KOPT-K1 (cell line): Measurements from ENCODE around the gene SMARCA4.
"Not testable (repeated sequence)": the region's sequence is repeated elsewhere in the genome, so short reads cannot be mapped to it uniquely, and the experiment has no call there.

ENCODE experiments used
- H3K27ac ChIP-seq: fragments of 200-600 bp; sonication (generic); 2 replicates; pipeline ENCODE4 v1.5.1; 2016; ENCODE audit warnings: antibody characterized with exemption, mild to moderate bottlenecking, low read depth, low read length; ENCODE audit not compliant: poor library complexity, severe bottlenecking
- H3K36me3 ChIP-seq: fragments of 200-600 bp; sonication (generic); 2 replicates; pipeline ENCODE4 v1.5.1; 2017; ENCODE audit warnings: antibody characterized with exemption, mild to moderate bottlenecking, low read length, moderate library complexity; ENCODE audit not compliant: insufficient read depth
- H3K9me3 ChIP-seq: fragments of 200-600 bp; sonication (generic); 2 replicates; pipeline ENCODE4 v1.5.1; 2017; ENCODE audit warnings: antibody characterized with exemption, low read length, mild to moderate bottlenecking; ENCODE audit not compliant: insufficient read depth, poor library complexity, severe bottlenecking

The SMARCA4 gene

DNA sequence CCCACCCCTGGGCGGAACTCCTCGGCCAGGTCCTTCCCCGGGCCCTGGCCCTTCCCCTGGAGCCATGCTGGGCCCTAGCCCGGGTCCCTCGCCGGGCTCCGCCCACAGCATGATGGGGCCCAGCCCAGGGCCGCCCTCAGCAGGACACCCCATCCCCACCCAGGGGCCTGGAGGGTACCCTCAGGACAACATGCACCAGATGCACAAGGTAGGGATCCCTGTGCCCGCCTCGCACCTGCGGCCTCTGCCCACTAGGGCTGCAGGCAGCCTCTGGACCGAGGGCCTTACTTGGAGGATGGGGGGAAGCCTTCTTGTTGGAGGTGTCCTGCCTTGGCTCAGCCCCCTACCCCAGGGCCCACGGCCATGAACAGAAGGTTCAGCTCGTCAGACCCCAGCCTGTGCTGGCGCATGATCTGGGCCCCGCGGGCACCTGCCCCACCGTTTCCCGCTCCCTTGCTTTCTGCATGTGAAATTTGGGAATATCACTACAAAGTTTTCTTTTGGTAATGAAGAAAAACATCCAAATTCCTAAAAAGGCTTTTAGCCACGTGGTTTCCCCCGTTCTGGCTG lies 23.4 kb downstream of the SMARCA4 start:
- Histone ChIP-seq H3K36me3 (peaks cover 80% of the 10 kb centered on the region), H3K9me3 (no peaks in the 10 kb centered on the region), H3K27ac (no peak overlapping the region)

DNA sequence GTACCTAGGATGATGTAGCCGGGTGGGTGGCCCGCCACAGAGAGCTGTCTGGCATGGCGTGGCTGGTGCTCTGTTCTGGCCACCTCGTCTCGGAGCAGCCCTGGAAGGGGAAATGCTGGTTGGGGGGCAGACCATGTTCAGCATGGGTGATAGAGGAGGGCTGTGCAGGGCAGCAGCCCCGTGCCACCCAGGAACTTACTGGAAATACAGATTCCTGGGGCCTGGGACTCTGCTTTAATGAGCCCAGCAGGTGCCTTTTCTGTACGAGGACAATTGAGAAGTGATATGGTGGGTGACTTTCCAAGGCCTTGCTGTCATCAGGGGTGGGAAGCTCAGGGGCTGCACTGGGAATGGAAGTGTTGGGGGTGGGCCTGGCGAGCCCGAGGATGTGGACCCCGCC lies 24.7 kb downstream of the SMARCA4 start:
- Histone ChIP-seq H3K36me3 (peaks cover 83% of the 10 kb centered on the region), H3K9me3 (no peaks in the 10 kb centered on the region), H3K27ac (no peak overlapping the region)

DNA sequence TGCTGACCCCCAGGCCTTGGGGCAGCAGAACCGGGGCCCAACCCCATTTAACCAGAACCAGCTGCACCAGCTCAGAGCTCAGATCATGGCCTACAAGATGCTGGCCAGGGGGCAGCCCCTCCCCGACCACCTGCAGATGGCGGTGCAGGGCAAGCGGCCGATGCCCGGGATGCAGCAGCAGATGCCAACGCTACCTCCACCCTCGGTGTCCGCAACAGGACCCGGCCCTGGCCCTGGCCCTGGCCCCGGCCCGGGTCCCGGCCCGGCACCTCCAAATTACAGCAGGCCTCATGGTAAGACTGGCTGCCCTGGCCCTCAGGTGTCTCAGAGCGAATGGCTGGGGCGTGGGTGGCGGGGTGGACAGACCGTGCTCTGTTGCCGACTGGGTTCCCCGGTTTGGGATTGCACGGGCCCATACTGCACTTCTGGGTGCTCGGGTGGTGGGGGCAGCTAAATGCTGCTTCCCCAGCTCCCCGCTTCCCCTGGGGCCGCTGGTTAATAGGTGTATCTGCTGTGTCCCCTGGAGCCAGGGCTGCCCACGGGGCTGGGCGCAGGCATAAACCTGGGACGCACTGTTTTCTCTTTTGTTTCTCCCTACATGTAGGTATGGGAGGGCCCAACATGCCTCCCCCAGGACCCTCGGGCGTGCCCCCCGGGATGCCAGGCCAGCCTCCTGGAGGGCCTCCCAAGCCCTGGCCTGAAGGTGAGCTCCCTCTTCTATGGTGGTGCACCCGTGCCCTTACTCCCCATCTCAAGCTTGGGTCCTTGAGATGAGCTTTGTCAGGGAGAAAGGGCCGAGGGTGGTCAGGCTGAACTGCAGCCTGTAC lies 25.7 kb downstream of the SMARCA4 start:
- no peaks in the 10 kb centered on the region for H3K9me3 ChIP-seq
- H3K36me3 ChIP-seq = peaks cover 87% of the 10 kb centered on the region
- H3K27ac ChIP-seq = no peak overlapping the region

DNA sequence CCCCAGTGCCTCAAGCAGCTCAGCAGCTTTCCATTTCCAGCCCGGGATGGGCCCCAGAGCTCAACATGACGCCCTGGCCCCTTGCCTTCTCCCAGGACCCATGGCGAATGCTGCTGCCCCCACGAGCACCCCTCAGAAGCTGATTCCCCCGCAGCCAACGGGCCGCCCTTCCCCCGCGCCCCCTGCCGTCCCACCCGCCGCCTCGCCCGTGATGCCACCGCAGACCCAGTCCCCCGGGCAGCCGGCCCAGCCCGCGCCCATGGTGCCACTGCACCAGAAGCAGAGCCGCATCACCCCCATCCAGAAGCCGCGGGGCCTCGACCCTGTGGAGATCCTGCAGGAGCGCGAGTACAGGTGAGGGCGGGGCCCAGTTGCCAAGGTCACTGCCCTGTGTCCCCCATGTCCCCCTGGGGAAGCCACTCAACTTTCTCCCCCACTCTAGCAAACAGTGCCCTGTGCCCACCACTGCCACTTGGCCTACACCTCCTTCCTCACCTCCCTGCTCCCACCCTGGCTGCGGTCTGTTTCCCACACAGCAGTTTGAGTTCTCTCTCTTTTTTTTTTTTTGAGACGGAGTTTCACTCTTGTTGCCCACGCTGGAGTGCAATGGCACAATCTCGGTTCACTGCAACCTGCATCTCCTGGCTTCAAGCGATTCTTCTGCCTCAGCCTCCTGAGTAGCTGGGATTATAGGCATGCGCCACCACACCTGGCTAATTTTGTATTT lies 26.9 kb downstream of the SMARCA4 start:
- Histone ChIP-seq H3K36me3 (peaks cover 94% of the 10 kb centered on the region), H3K9me3 (no peaks in the 10 kb centered on the region)

DNA sequence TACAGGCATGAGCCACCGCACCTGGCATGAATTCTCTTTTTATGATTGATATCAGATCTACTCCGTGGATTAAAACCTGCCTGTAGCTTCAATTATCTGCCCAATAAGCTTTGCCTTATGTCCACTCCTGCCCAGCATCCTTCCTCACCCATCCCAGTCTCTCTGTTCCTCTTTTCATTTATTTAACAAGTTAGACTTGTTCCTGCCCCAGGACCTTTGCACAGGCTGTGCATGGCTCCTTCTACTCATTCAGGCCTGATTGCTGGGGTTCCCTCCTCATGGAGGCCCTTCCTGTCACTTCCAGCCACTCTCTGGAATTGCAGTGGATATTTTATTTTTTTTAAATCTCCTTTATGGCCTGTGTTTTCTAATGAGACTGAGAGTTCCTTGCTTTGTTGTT lies 27.6 kb downstream of the SMARCA4 start:
- Histone ChIP-seq H3K36me3 (peaks cover 99% of the 10 kb centered on the region), H3K27ac (no peak overlapping the region), H3K9me3 (no peaks in the 10 kb centered on the region)

More for the DNA sequence above, 26.9 kb downstream of the SMARCA4 start:
- no peak overlapping the region for H3K27ac ChIP-seq

DNA sequence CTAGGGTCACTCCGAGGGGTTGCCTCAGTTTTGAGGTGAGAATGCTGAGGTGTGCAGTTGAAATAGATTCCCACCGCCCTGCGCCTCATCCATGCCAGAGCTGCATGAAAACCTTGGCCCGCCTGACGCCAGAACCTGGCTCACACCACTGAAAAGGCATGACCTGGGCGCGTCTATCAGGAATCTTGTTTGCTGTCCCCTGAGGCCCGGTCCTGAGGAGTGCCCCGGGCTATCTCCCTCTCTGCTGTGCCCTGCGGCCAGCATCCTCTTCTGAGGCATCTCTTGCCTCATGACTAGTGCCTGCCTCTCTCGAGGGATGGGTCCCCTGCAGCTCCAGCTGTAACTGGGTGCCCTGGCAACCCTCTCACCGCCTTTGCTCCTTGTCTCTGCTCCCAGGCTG lies 28.1 kb downstream of the SMARCA4 start:
- peaks cover 99% of the 10 kb centered on the region for H3K36me3 ChIP-seq
- no peaks in the 10 kb centered on the region for H3K9me3 ChIP-seq
- no peak overlapping the region for H3K27ac ChIP-seq

DNA sequence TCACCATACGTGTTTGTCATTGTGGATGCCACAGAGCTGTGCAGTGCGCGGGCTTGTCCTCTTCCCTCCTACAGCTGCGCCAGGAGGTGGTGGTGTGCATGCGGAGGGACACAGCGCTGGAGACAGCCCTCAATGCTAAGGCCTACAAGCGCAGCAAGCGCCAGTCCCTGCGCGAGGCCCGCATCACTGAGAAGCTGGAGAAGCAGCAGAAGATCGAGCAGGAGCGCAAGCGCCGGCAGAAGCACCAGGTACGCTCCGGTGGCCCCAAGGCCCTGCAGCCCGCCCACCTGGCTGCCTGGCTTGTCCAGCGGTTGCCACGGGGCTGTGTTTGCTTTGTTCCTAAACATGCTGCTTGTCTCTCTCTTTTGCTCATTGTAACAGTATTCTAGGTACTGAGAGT lies 30.2 kb downstream of the SMARCA4 start:
- no peak overlapping the region for H3K27ac ChIP-seq
- H3K36me3 ChIP-seq = peaks cover 99% of the 10 kb centered on the region

DNA sequence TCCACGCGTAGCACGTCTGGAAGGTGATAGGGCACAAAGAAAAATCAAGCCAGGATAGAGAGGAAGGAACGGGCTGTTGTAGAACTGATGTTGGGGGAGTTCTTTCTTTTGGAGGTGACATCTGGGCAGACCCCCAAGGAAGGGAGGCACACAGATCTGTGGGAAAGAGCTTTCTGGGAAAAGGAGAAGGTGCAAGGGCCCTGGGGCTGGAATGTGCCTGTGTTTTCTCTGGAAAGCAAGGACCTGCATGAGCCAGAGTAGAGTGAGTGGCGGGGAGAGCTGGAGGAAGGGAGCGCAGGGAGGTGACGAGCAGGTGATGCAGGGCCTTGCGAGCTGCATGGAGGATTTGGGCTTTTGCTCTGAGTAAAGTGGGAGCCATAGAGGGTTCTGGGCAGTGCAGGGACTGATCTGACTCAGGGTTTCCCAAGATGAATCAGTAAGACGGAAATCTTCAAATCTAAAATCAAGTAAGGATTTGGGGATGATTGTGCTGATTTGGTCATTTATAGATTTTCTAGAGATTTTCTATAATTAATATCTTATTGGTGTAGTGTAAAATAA lies 30.8 kb downstream of the SMARCA4 start:
- H3K9me3 ChIP-seq = no peaks in the 10 kb centered on the region
- peaks cover 99% of the 10 kb centered on the region for H3K36me3 ChIP-seq
- H3K27ac ChIP-seq = no peak overlapping the region

More for the DNA sequence above, 30.2 kb downstream of the SMARCA4 start:
- no peaks in the 10 kb centered on the region for H3K9me3 ChIP-seq

DNA sequence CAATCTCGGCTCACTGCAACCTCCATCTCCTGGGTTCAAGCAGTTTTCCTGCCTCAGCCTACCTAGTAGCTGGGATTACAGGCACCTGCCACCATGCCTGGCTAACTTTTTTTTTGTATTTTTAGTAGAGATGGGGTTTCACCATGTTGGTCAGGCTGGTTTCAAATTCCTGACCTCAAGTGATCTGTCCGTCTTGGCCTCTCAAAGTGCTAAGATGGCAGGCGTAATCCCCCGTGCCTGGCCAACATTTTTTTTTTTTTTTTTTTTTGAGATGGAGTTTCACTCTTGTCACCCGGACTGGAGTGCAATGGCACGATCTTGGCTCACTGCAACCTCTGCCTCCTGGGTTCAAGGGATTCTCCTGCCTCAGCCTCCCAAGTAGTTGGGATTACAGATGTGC lies 31.3 kb downstream of the SMARCA4 start:
- peaks cover 97% of the 10 kb centered on the region for H3K36me3 ChIP-seq
- H3K9me3 ChIP-seq, H3K27ac ChIP-seq: not testable (repeated sequence)

DNA sequence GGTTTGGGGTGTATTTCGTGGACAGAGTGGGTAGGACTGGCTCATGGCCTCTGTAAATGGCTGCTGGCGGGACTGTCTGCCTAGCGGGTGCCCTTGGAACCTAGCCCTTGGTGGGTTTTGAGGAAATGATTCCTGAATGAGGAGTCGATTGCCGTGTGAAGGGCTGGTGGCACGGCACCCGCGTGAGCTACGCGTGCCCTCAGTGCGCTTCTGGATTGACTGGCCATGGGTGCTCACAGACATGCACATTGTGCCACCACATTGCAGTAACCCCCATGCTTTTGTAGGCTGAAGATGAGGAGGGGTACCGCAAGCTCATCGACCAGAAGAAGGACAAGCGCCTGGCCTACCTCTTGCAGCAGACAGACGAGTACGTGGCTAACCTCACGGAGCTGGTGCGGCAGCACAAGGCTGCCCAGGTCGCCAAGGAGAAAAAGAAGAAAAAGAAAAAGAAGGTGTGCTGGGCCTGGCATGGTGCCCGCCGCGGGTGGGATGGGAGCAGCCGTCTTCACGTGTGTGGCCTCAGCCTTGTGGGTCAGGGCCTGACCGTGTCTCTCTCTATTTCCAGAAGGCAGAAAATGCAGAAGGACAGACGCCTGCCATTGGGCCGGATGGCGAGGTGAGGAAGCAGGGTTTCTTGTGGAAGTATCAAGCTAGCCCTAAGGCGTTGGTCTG lies 35.2 kb downstream of the SMARCA4 start:
- peaks cover 96% of the 10 kb centered on the region for H3K36me3 ChIP-seq
- no peak overlapping the region for H3K27ac ChIP-seq
- no peaks in the 10 kb centered on the region for H3K9me3 ChIP-seq

DNA sequence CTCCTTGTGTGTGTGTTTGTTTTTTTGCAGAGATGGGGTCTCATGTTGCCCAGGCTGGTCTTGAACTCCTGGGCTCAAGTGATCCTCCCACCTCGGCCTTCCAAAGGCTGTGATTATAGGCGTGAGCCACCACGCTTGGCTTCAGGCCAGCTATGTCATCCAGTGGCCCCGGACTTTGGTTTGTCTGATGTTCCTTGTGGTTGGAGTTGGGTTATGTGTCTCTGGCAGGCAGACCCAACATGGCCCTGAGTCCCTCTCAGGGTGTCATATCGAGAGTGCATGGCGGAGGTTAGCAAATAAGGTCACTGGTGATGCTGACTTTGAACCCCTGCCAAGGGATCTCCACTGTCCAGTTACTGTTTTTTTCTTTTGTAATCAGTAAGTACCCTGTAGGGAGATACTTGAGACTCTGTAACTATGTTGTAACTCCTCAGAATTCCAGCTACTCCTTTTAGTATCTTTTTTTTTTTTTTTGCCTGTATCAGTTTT lies 37.3 kb downstream of the SMARCA4 start:
- H3K27ac ChIP-seq = no peak overlapping the region

DNA sequence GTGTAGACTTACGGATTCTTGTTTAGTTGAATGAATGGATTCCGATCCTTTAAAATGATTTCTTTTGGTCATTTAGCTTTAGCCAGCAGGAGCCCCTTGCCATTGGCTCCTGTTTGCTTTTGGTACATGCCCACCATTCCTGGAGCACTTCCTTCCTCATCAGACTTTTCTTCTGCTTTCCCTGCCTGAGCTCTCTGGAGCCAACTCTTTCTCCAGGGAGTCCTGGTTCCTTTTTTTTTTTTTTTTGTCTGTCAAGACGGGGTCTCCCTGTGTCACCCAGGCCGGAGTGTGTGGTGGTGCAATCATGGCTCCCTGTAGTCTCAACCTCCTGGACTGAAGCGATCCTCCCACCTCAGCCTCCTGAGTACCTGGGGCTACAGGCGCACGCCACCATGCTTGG lies 37.8 kb downstream of the SMARCA4 start:
- peaks cover 95% of the 10 kb centered on the region for H3K36me3 ChIP-seq

More for the DNA sequence above, 37.3 kb downstream of the SMARCA4 start:
- H3K9me3 ChIP-seq = no peaks in the 10 kb centered on the region
- H3K36me3 ChIP-seq = peaks cover 95% of the 10 kb centered on the region

DNA sequence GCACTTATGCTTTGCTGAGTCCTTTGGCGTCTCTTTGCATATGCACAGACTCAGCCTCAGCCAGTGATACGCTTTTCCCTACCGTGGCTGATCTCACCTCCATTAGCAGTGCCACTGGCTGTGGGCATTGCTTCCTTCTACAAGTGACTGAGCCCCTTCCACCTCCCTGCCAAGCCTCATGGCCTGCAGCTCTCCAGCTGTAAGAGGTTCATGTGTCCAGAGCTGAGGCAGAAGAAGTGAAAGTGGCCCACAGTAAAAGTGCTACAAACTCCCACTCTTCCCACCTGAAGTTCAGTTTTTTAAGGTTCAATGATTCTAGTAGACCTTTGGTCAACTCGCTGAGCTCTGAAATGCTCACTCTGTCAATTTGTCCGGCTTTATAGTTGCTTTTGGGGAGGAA lies 44.7 kb downstream of the SMARCA4 start:
- Histone ChIP-seq H3K36me3 (peaks cover 95% of the 10 kb centered on the region), H3K27ac (no peak overlapping the region)

More for the DNA sequence above, 37.8 kb downstream of the SMARCA4 start:
- Histone ChIP-seq H3K27ac (no peak overlapping the region), H3K9me3 (no peaks in the 10 kb centered on the region)

DNA sequence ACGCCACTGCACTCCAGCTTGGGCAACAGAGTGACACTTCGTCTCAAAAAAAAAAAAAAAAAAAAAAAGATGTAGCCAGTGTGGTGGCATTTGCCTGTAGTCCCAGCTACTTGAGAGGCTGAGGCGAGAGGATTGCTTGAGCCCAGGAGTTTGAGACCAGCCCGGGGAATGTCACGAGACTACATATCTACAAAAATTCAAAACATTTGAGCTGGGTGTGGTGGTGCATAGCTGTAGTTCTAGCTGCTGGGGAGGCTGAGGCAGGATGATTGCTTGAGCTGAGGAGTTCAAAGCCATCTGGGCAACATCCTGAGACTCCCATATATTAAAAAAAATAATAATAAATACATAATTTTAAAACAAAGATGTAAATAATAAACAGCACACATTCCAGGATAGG lies 46.6 kb downstream of the SMARCA4 start:
- Histone ChIP-seq H3K36me3 (peaks cover 97% of the 10 kb centered on the region), H3K27ac (no peak overlapping the region), H3K9me3 (no peaks in the 10 kb centered on the region)

More for the DNA sequence above, 44.7 kb downstream of the SMARCA4 start:
- H3K9me3 ChIP-seq = no peaks in the 10 kb centered on the region
